Prostate gland (tissue), 2 donors: ENCODE measurements around the gene MEIOB.

Experiments used
- POLR2AphosphoS5 ChIP-seq: sonication (generic); formaldehyde crosslinking; IDR thresholded peaks from one replicate; pipeline ENCODE4 v1.6.1; 2017; ENCODE audit warnings: antibody characterized with exemption
- TF ChIP-seq, protein P1 (sequence below), 4 experiments: fragments of 200-600 bp in 2 of 4; fragments of 450-650 bp in 2 of 4; sonication (generic) in 2 of 4; IDR thresholded peaks; 1 replicate in 3 of 4; 2 replicates in 1 of 4; pipeline ENCODE4 v1.5.1; 2016 to 2019; ENCODE audit warnings: antibody characterized with exemption in 4 of 4, mild to moderate bottlenecking in 2 of 4, moderate library complexity in 2 of 4

DNA sequence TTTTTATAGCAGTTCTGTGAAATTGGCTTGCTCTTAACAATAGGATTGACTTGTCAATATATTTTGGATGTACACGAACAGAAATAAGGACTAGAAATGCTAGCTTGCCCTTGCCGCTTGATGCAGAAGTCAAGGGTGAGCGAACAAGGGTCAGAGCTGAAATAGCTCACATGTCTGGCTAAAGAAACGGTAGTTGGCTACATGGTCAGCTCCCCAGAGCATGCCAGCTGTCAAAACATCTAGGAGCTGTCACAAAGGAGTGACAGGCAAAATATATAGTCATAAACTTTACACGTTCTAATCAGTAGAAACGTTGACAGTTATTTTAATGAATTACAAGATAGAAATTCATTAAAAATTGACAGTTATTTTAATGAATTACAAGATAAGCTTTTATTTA is 2.9 kb upstream of the MEIOB start:
- no peak for TF ChIP-seq POLR2AphosphoS5
- TF ChIP-seq, protein P1, sequence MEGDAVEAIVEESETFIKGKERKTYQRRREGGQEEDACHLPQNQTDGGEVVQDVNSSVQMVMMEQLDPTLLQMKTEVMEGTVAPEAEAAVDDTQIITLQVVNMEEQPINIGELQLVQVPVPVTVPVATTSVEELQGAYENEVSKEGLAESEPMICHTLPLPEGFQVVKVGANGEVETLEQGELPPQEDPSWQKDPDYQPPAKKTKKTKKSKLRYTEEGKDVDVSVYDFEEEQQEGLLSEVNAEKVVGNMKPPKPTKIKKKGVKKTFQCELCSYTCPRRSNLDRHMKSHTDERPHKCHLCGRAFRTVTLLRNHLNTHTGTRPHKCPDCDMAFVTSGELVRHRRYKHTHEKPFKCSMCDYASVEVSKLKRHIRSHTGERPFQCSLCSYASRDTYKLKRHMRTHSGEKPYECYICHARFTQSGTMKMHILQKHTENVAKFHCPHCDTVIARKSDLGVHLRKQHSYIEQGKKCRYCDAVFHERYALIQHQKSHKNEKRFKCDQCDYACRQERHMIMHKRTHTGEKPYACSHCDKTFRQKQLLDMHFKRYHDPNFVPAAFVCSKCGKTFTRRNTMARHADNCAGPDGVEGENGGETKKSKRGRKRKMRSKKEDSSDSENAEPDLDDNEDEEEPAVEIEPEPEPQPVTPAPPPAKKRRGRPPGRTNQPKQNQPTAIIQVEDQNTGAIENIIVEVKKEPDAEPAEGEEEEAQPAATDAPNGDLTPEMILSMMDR (IDR thresholded peaks at IDR 0.05) = no peak
